Upper lobe of left lung (tissue), 6 donors: Measurements from ENCODE around the gene QSOX1. TPM values are rescaled to one million over a fixed set of nuclear protein-coding genes. Genes with fewer than 3 reads are reported as not detected.
A peak's percentile ranks its signal among the peaks of the same experiment; 100 is the strongest.

Source experiments
- ATAC-seq, 2 donors: fragments of 200-7000 bp; cut with Tn5 transposase; one replicate each; pipeline ENCODE4 v1.9.1; 2022; ENCODE audit warnings: mild to moderate bottlenecking in 2 of 2, moderate library complexity in 2 of 2; ENCODE audit not compliant: low FRiP score in 2 of 2
- DNase-seq, 2 donors: peaks; one replicate each; pipeline ENCODE4 v3.0.0-alpha.2; 2019 to 2020
- H3K27ac ChIP-seq, 4 donors: fragments of 200-600 bp; sonication (generic); one replicate each; pipeline ENCODE4 v1.5.1; 2016 to 2019
- H3K27me3 ChIP-seq, 4 donors: fragments of 200-600 bp; sonication (generic); one replicate each; pipeline ENCODE4 v1.5.1; 2017 to 2019
- H3K36me3 ChIP-seq, 4 donors: fragments of 200-600 bp; sonication (generic); one replicate each; pipeline ENCODE4 v1.5.1; 2016 to 2019
- H3K4me1 ChIP-seq, 4 donors: fragments of 200-600 bp; sonication (generic); one replicate each; pipeline ENCODE4 v1.5.1; 2018 to 2019
- H3K4me3 ChIP-seq, 4 donors: fragments of 200-600 bp; sonication (generic); one replicate each; pipeline ENCODE4 v1.5.1; 2017 to 2019; ENCODE audit warnings: mild to moderate bottlenecking in 2 of 4, moderate library complexity in 1 of 4
- H3K9me3 ChIP-seq, 4 donors: fragments of 200-600 bp; sonication (generic); one replicate each; pipeline ENCODE4 v1.5.1; 2018 to 2019
- CTCF ChIP-seq, 6 experiments: fragments of 450-650 bp in 4 of 6; fragments of 200-600 bp in 2 of 6; sonication (generic) in 2 of 6; IDR thresholded peaks; one replicate each; pipeline ENCODE4 v1.5.1; 2016 to 2019; ENCODE audit warnings: antibody characterized with exemption in 6 of 6
- EP300 ChIP-seq, 4 donors: sonication (generic); formaldehyde crosslinking; IDR thresholded peaks; one replicate each; pipeline ENCODE4 v1.5.1; 2017; ENCODE audit warnings: antibody characterized with exemption in 4 of 4, control low read depth in 2 of 4
- POLR2A ChIP-seq, 4 donors: fragments of 450-650 bp; IDR thresholded peaks; one replicate each; pipeline ENCODE4 v1.5.1; 2016 to 2017; ENCODE audit warnings: antibody characterized with exemption in 4 of 4, mild to moderate bottlenecking in 2 of 4
- POLR2AphosphoS5 ChIP-seq, 2 donors: sonication (generic); formaldehyde crosslinking; IDR thresholded peaks; one replicate each; pipeline ENCODE4 v1.5.1; 2017; ENCODE audit warnings: antibody characterized with exemption in 2 of 2
- WGBS, 2 donors: methylation state at CpG; one replicate each; pipeline ENCODE4 v1.1.5; 2017 to 2018; 5-methylcytosine and 5-hydroxymethylcytosine counted together
- total RNA-seq, 6 donors: library from RNA; depleted of rRNA in 4 of 6; stranded (reverse); fragments of >200 nt in 4 of 6; gene quantifications; one replicate each; pipeline versions ENCODE4 v1.1.0 to v1.2.1, GENCODE V29; 2016 to 2021
- donor health status: DM: no; HTN: no; CAD: no; lungs with moderate emphysema.
- donor health status: DM: no; HTN: yes; CAD: no; lungs with severe emphysema.

Gene QSOX1
- total RNA-seq, 6 donors from 2014 or later: 61.8 to 380 (median 201) TPM

- Histone ChIP-seq H3K27ac (no peak overlapping the region), H3K9me3 (no peaks in the 10 kb centered on the region), H3K27me3 (no peaks in the 10 kb centered on the region), H3K36me3 (peaks cover 26 to 97% (median 86%) of the 10 kb centered on the region in 4 donors), H3K4me1 (no peaks in the 10 kb centered on the region), H3K4me3 (no peak overlapping the region)
- ATAC-seq (peak; percentile 38 to 43), DNase-seq (no peak)
- WGBS, 2 donors: 59 to 81% methylated on average over 7 to 8 of the region's 8 CpGs
- TF ChIP-seq POLR2AphosphoS5 (IDR thresholded peaks at IDR 0.05) (no peak), CTCF (IDR thresholded peaks at IDR 0.05) (peak; percentile 23 to 54 (median 32))
Measured at GRCh38 chr1:180188091-180188506, 33.4 kb downstream of the QSOX1 start.

- Histone ChIP-seq H3K27me3 (no peaks in the 10 kb centered on the region), H3K4me1 (no peaks in the 10 kb centered on the region), H3K36me3 (peaks cover 24 to 95% (median 84%) of the 10 kb centered on the region in 4 donors), H3K27ac (no peak overlapping the region), H3K9me3 (no peaks in the 10 kb centered on the region), H3K4me3 (no peak overlapping the region)
- no peak for DNase-seq
- no peak for ATAC-seq
- WGBS, 2 donors: 81 to 83% methylated on average over 6 to 8 of the region's 8 CpGs
- TF ChIP-seq POLR2A (IDR thresholded peaks at IDR 0.05) (no peak), POLR2AphosphoS5 (IDR thresholded peaks at IDR 0.05) (no peak)
Measured at GRCh38 chr1:180188684-180189175, 34.1 kb downstream of the QSOX1 start.

- DNase-seq (no peak), ATAC-seq (no peak)
- H3K4me3 ChIP-seq: no peak overlapping the region
- 86 to 89% methylated on average over 4 to 5 of the region's 5 CpGs for WGBS, 2 donors
- H3K9me3 ChIP-seq: no peaks in the 10 kb centered on the region
- H3K27ac ChIP-seq: no peak overlapping the region
- H3K4me1 ChIP-seq: no peaks in the 10 kb centered on the region
- TF ChIP-seq POLR2A (IDR thresholded peaks at IDR 0.05) (no peak), POLR2AphosphoS5 (IDR thresholded peaks at IDR 0.05) (no peak), CTCF (IDR thresholded peaks at IDR 0.05) (no peak), EP300 (IDR thresholded peaks at IDR 0.05) (no peak)
- no peaks in the 10 kb centered on the region for H3K27me3 ChIP-seq
- H3K36me3 ChIP-seq: peaks cover 16 to 94% (median 84%) of the 10 kb centered on the region in 4 donors
Measured at GRCh38 chr1:180190091-180190490, 35.4 kb downstream of the QSOX1 start.

- H3K4me3 ChIP-seq: no peak overlapping the region
- 81 to 90% methylated on average over 7 of the region's 7 CpGs for WGBS, 2 donors
- DNase-seq: no peak
- peaks cover 10 to 94% (median 82%) of the 10 kb centered on the region in 4 donors for H3K36me3 ChIP-seq
- H3K27me3 ChIP-seq: no peaks in the 10 kb centered on the region
- no peaks in the 10 kb centered on the region for H3K4me1 ChIP-seq
- H3K27ac ChIP-seq: no peak overlapping the region
- no peaks in the 10 kb centered on the region for H3K9me3 ChIP-seq
- ATAC-seq: no peak
- no peak for TF ChIP-seq CTCF (IDR thresholded peaks at IDR 0.05)
- TF ChIP-seq POLR2A (IDR thresholded peaks at IDR 0.05): no peak
- TF ChIP-seq POLR2AphosphoS5 (IDR thresholded peaks at IDR 0.05): no peak
- no peak for TF ChIP-seq EP300 (IDR thresholded peaks at IDR 0.05)
Measured at GRCh38 chr1:180192172-180192571, 37.5 kb downstream of the QSOX1 start.

GRCh38 chr1:180193141-180194047 lies 38.7 kb downstream of the QSOX1 start:
- H3K36me3 ChIP-seq: peaks cover 7 to 94% (median 79%) of the 10 kb centered on the region in 4 donors
- DNase-seq: no peak

More at GRCh38 chr1:180193141-180194047, 38.7 kb downstream of the QSOX1 start:
- Histone ChIP-seq H3K4me3 (no peak overlapping the region), H3K27me3 (no peaks in the 10 kb centered on the region), H3K9me3 (no peaks in the 10 kb centered on the region), H3K27ac (no peak overlapping the region), H3K4me1 (no peaks in the 10 kb centered on the region)
- no peak for TF ChIP-seq EP300 (IDR thresholded peaks at IDR 0.05)
- 89 to 92% methylated on average over 18 of the region's 18 CpGs for WGBS, 2 donors
- no peak for ATAC-seq
